ENCODE measurements around the gene IFNA5. TPM values are rescaled to one million over a fixed set of nuclear protein-coding genes. Genes with fewer than 3 reads are reported as not detected.

Gene IFNA5
- total and polyA plus RNA-seq, 2 of the 13 experiments (the other 11 are each of a cell fraction or from before 2014, with no cell fraction given): not detected

- TF ChIP-seq ZNF644 (CRISPR knock-in tag; IDR thresholded peaks at IDR 0.05; ENCODE audit: low read depth) (no peak), PAWR (CRISPR knock-in tag; IDR thresholded peaks at IDR 0.05; ENCODE audit: borderline replicate concordance) (no peak), SRSF1 (optimal IDR thresholded peaks at IDR 0.05; ENCODE audit: low read depth, low read length) (no peak), PTBP1 (IDR thresholded peaks at IDR 0.05; ENCODE audit: low read depth, low read length, poor library complexity, severe bottlenecking) (no peak), ZBTB40 (IDR thresholded peaks at IDR 0.05) (no peak), ZBTB40 (CRISPR knock-in tag; IDR thresholded peaks at IDR 0.05) (no peak)
These were observed 18.5 kb downstream of the IFNA5 start (continued) for GRCh38 chr9:21286659-21287058.

Measured in HepG2 (cell line).